OCI-LY3 (cell line): ENCODE measurements around the gene ENGASE.

Source experiments
- CTCF ChIP-seq: fragments of 200-600, 300-600 bp; sonication (generic); IDR thresholded peaks from 2 replicates; pipeline ENCODE4 v1.5.1; 2014; ENCODE audit warnings: antibody characterized with exemption, low read length, low read depth
- EZH2phosphoT487 ChIP-seq: fragments of 200-600 bp; shearing (Covaris generic); IDR thresholded peaks from 2 replicates; pipeline ENCODE4 v1.6.1; 2018; ENCODE audit warnings: antibody characterized with exemption, mixed run types, low read depth

GRCh38 chr17:79047291-79047920, 27.2 kb upstream of the ENGASE start:
- no peak for TF ChIP-seq CTCF
- no peak for TF ChIP-seq EZH2phosphoT487
